ENCODE results near the gene VEZF1.
A peak's percentile ranks its signal among the peaks of the same experiment; 100 is the strongest.

VEZF1 gene, protein sequence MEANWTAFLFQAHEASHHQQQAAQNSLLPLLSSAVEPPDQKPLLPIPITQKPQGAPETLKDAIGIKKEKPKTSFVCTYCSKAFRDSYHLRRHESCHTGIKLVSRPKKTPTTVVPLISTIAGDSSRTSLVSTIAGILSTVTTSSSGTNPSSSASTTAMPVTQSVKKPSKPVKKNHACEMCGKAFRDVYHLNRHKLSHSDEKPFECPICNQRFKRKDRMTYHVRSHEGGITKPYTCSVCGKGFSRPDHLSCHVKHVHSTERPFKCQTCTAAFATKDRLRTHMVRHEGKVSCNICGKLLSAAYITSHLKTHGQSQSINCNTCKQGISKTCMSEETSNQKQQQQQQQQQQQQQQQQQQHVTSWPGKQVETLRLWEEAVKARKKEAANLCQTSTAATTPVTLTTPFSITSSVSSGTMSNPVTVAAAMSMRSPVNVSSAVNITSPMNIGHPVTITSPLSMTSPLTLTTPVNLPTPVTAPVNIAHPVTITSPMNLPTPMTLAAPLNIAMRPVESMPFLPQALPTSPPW

DNA sequence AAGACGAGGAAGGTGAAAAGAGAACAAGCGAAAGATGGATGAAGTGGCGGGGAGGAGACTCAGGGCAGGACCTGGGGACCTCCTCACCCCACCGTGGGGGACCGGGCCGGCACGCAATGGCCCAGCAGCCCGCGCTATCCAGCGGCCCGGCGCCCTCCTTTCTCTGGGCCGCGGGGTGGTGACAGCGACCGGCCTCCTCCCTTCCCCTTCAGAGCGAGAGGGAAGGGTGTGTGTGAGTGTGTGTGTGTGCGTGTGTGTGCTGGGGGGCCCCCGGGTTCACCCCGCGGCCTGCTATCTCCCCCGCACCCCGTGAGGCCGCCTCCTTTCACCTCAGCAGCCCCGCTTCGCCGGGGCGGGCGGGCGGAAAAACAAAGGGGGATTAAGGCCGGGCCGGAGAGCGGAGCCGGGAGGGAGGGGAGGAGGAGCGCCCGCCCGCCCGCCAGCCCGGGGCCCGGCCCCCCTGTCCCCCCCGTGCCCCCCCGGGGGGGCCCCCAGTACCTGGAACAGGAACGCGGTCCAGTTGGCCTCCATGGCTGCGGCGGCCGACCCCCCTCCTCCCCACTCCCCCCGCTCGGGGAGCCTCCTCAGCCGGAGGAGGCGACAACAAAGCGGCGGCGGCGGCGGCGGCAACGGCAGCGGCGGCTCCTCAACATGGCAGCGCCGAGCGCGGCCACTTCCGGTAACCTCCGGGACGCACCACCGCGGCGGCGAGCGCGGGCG, at the start of gene VEZF1:
Gene VEZF1 (minus strand): TSS at position 674 of the 720 bp plus-strand sequence. CDS start 143 bp downstream, at position 531.
- H3K27ac Mint-ChIP-seq, result peak within 1 kb of the TSS; percentile 96
- peaks cover 56% of the 10 kb centered on the region for H3K4me1 Mint-ChIP-seq (ENCODE audit: low read depth)
- H3K27me3 Mint-ChIP-seq (ENCODE audit: low read depth), result no peaks in the 10 kb centered on the region
- DNase-seq (ENCODE audit: low spot score), result peak; percentile 76
- no peaks in the 10 kb centered on the region for H3K9me3 Mint-ChIP-seq
- H3K36me3 Mint-ChIP-seq (ENCODE audit: low read depth), result peaks cover 33% of the 10 kb centered on the region
- H3K4me3 Mint-ChIP-seq, result peak within 1 kb of the TSS; percentile 95

DNA sequence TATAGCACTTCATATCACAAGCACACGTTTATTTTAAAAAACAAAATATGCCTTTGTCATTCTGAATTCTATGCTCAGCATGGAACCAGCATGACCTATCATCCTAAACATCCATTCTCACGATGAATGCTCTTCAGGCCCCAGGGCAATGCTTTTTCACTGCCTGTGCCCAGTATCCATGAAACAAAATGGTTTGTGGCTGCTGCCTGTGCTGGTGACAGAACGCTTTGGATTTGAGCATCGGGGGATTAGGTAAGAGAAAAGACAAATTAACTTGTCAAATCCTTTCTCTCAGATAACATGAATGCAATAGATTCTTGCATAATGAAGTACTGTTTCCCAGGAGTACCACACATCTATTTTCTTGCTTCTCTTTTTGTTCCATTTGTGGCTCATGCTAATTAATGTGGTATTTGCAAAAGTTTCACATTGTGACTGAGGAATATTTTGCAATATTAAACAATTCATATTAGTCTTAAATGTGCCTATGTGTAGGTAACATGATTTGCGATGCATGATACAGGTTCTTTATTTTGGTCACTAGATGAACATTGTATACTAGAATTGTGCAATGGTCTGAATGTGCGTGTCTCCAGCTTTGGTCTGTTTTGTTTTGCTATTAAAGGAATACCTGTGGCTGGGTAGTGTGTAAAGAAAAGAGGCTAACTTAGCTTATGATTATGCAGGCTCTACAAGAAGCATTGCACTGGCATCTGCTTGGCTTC, 44.8 kb upstream of the VEZF1 start:
- Mint-ChIP-seq H3K4me1 (ENCODE audit: low read depth) (no peaks in the 10 kb centered on the region), H3K36me3 (ENCODE audit: low read depth) (no peaks in the 10 kb centered on the region), H3K9me3 (no peaks in the 10 kb centered on the region), H3K27ac (no peak overlapping the region), H3K4me3 (no peak overlapping the region), H3K27me3 (ENCODE audit: low read depth) (peaks cover 16% of the 10 kb centered on the region)
- no peak for DNase-seq (ENCODE audit: low spot score)

GRCh38 chr17:58028578-58028977, 40.5 kb upstream of the VEZF1 start:
- Mint-ChIP-seq H3K36me3 (ENCODE audit: low read depth) (no peaks in the 10 kb centered on the region), H3K4me3 (no peak overlapping the region), H3K27ac (no peak overlapping the region), H3K4me1 (ENCODE audit: low read depth) (no peaks in the 10 kb centered on the region), H3K27me3 (ENCODE audit: low read depth) (peaks cover 37% of the 10 kb centered on the region), H3K9me3 (no peaks in the 10 kb centered on the region)
- no peak for DNase-seq (ENCODE audit: low spot score)

- Mint-ChIP-seq H3K36me3 (ENCODE audit: low read depth) (no peaks in the 10 kb centered on the region), H3K9me3 (no peaks in the 10 kb centered on the region), H3K27me3 (ENCODE audit: low read depth) (peaks cover 33% of the 10 kb centered on the region), H3K4me1 (ENCODE audit: low read depth) (no peaks in the 10 kb centered on the region), H3K4me3 (no peak overlapping the region), H3K27ac (no peak overlapping the region)
- no peak for DNase-seq (ENCODE audit: low spot score)
These were observed 32.3 kb upstream of the VEZF1 start for GRCh38 chr17:58020401-58020800.

DNA sequence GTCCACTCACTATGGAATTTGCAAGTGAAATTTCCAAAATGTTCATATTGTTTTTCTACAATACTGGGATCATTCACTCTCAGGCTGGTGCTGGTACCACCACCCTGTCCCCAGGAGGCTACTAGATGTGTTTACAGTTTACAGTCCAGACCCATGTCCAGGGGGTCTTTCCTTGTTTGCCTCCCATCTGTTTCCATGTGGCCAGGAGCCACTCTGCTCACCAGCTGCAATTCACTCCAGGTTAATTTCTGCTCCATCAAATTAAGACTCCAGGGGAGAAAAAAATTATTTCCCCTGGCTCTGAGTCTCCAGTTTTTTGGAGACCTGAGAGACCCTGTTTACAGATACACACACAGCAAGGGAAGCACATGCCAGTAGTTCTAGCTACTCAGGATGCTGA, 31.5 kb upstream of the VEZF1 start:
- no peak for DNase-seq (ENCODE audit: low spot score)
- Mint-ChIP-seq H3K27me3 (ENCODE audit: low read depth) (peaks cover 28% of the 10 kb centered on the region), H3K36me3 (ENCODE audit: low read depth) (no peaks in the 10 kb centered on the region), H3K4me3 (no peak overlapping the region), H3K27ac (no peak overlapping the region), H3K9me3 (no peaks in the 10 kb centered on the region), H3K4me1 (ENCODE audit: low read depth) (no peaks in the 10 kb centered on the region)

DNA sequence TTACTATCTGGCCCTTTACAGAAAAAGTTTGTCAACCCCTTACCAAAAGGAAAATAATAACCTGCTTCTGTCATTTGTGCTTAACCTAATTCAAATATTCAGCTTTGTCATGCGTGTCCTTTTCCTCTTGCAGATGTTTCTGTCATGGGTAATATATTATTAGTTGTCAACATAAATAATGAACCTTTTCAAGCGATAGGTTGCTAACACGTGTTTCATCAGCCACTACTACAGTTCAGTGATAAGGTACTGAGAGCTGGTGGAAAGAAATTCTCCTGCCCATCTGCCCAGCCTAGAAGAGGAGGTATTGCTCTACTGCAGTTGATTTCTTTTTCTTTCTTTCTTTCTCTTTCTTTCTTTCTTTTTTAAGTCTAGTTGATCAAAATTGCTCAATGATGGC, 31.0 kb upstream of the VEZF1 start:
- DNase-seq (ENCODE audit: low spot score), result no peak
- H3K36me3 Mint-ChIP-seq (ENCODE audit: low read depth), result no peaks in the 10 kb centered on the region
- no peak overlapping the region for H3K4me3 Mint-ChIP-seq
- H3K9me3 Mint-ChIP-seq, result no peaks in the 10 kb centered on the region
- H3K27me3 Mint-ChIP-seq (ENCODE audit: low read depth), result peaks cover 26% of the 10 kb centered on the region
- H3K4me1 Mint-ChIP-seq (ENCODE audit: low read depth), result no peaks in the 10 kb centered on the region
- no peak overlapping the region for H3K27ac Mint-ChIP-seq

- Mint-ChIP-seq H3K27me3 (ENCODE audit: low read depth) (peaks cover 4% of the 10 kb centered on the region), H3K4me1 (ENCODE audit: low read depth) (peaks cover 13% of the 10 kb centered on the region), H3K4me3 (no peak overlapping the region), H3K27ac (no peak overlapping the region), H3K9me3 (no peaks in the 10 kb centered on the region), H3K36me3 (ENCODE audit: low read depth) (peaks cover 24% of the 10 kb centered on the region)
- no peak for DNase-seq (ENCODE audit: low spot score)
These were observed 22.2 kb upstream of the VEZF1 start for GRCh38 chr17:58010067-58010799.

GRCh38 chr17:58007781-58008706, 20.0 kb upstream of the VEZF1 start:
- no peaks in the 10 kb centered on the region for H3K27me3 Mint-ChIP-seq (ENCODE audit: low read depth)
- H3K4me3 Mint-ChIP-seq, result peak overlapping the region; percentile 93
- H3K27ac Mint-ChIP-seq, result peak overlapping the region; percentile 96
- H3K36me3 Mint-ChIP-seq (ENCODE audit: low read depth), result peaks cover 43% of the 10 kb centered on the region
- DNase-seq (ENCODE audit: low spot score), result no peak
- H3K4me1 Mint-ChIP-seq (ENCODE audit: low read depth), result peaks cover 29% of the 10 kb centered on the region
- H3K9me3 Mint-ChIP-seq, result no peaks in the 10 kb centered on the region

- Mint-ChIP-seq H3K9me3 (no peaks in the 10 kb centered on the region), H3K27ac (peak within 1 kb of the TSS; percentile 96), H3K27me3 (ENCODE audit: low read depth) (no peaks in the 10 kb centered on the region), H3K4me3 (peak within 1 kb of the TSS; percentile 93), H3K36me3 (ENCODE audit: low read depth) (peaks cover 52% of the 10 kb centered on the region), H3K4me1 (ENCODE audit: low read depth) (peaks cover 35% of the 10 kb centered on the region)
- peak; percentile 97 for DNase-seq (ENCODE audit: low spot score)
These were observed 19.1 kb upstream of the VEZF1 start, which contains the start of gene SRSF1 for GRCh38 chr17:58006924-58007780. SRSF1 (minus strand) TSS chr17:58007246; CDS start chr17:58007137, 109 bp downstream.

DNA sequence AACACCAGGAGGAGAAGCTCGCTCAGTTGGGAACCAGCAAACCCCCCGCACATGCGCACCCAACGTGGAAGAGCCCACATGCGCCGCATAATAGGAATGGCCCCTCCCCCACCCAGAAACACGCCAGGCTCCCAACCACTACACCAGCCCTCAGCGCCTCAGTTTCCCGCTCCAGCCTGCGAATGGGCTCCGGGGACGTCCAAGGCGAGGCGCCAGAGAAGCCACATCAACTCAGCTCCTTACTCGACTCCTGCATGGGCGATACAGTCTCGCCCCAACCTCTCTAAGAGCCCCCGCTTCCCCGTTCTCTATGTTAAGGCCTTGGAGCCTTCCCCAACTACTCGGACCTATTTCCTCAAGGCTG, 18.5 kb upstream of the VEZF1 start:
- peak; percentile 67 for DNase-seq (ENCODE audit: low spot score)
- Mint-ChIP-seq H3K9me3 (no peaks in the 10 kb centered on the region), H3K4me3 (peak overlapping the region; percentile 93), H3K4me1 (ENCODE audit: low read depth) (peaks cover 40% of the 10 kb centered on the region), H3K27ac (peak overlapping the region; percentile 96), H3K36me3 (ENCODE audit: low read depth) (peaks cover 57% of the 10 kb centered on the region), H3K27me3 (ENCODE audit: low read depth) (no peaks in the 10 kb centered on the region)

GRCh38 chr17:58005728-58006559, 17.9 kb upstream of the VEZF1 start:
- Mint-ChIP-seq H3K4me3 (peak overlapping the region; percentile 93), H3K27ac (peak overlapping the region; percentile 96), H3K27me3 (ENCODE audit: low read depth) (no peaks in the 10 kb centered on the region), H3K9me3 (no peaks in the 10 kb centered on the region), H3K36me3 (ENCODE audit: low read depth) (peaks cover 61% of the 10 kb centered on the region), H3K4me1 (ENCODE audit: low read depth) (peaks cover 43% of the 10 kb centered on the region)
- DNase-seq (ENCODE audit: low spot score), result no peak

All from T-helper 2 cell treated with Interferon-gamma antibody and Interleukin-4, amounts not matched to agents 5 μg/mL and 100 μg/mL, for 36 hours (primary cell).